ENCODE data around the gene LRCOL1. TPM values are rescaled to one million over a fixed set of nuclear protein-coding genes. Genes with fewer than 3 reads are reported as not detected.

The LRCOL1 gene
- total RNA-seq, 2 donors from 2014 or later, result 0.68 TPM; not detected in 1

DNA sequence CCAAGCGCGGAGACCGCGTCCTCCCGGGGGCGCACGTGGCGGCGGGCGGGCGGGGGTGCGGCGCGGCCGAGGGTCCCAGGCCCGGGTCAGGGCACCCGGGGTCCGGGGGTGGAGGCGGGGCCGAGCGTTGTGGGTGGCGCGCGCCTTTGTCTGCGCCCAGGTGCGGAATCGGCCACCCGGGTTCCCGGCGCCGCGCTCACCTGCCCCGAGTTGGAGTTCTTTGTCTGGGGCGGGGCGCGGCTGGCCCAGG, 50.1 kb downstream of the LRCOL1 start:
- peaks cover 4% of the 10 kb centered on the region for H3K4me1 ChIP-seq (replicated peaks)
- peak overlapping the region; percentile 49 to 57 for H3K4me3 ChIP-seq
- DNase-seq (ENCODE audit: low spot score), result no peak
- TF ChIP-seq, protein P1, sequence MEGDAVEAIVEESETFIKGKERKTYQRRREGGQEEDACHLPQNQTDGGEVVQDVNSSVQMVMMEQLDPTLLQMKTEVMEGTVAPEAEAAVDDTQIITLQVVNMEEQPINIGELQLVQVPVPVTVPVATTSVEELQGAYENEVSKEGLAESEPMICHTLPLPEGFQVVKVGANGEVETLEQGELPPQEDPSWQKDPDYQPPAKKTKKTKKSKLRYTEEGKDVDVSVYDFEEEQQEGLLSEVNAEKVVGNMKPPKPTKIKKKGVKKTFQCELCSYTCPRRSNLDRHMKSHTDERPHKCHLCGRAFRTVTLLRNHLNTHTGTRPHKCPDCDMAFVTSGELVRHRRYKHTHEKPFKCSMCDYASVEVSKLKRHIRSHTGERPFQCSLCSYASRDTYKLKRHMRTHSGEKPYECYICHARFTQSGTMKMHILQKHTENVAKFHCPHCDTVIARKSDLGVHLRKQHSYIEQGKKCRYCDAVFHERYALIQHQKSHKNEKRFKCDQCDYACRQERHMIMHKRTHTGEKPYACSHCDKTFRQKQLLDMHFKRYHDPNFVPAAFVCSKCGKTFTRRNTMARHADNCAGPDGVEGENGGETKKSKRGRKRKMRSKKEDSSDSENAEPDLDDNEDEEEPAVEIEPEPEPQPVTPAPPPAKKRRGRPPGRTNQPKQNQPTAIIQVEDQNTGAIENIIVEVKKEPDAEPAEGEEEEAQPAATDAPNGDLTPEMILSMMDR (IDR thresholded peaks at IDR 0.05), result no peak
- TF ChIP-seq POLR2A (IDR thresholded peaks at IDR 0.05) (no peak), POLR2AphosphoS5 (IDR thresholded peaks at IDR 0.05) (no peak)
- intact Hi-C loops (cut with DNase I), result no loop called here
- H3K27ac ChIP-seq, result no peak overlapping the region
- 1% methylated on average over 11 of the region's 36 CpGs for WGBS
- no peaks in the 10 kb centered on the region for H3K36me3 ChIP-seq
- no peaks in the 10 kb centered on the region for H3K27me3 ChIP-seq (replicated peaks; ENCODE audit: insufficient read depth)
- no peaks in the 10 kb centered on the region for H3K9me3 ChIP-seq

DNA sequence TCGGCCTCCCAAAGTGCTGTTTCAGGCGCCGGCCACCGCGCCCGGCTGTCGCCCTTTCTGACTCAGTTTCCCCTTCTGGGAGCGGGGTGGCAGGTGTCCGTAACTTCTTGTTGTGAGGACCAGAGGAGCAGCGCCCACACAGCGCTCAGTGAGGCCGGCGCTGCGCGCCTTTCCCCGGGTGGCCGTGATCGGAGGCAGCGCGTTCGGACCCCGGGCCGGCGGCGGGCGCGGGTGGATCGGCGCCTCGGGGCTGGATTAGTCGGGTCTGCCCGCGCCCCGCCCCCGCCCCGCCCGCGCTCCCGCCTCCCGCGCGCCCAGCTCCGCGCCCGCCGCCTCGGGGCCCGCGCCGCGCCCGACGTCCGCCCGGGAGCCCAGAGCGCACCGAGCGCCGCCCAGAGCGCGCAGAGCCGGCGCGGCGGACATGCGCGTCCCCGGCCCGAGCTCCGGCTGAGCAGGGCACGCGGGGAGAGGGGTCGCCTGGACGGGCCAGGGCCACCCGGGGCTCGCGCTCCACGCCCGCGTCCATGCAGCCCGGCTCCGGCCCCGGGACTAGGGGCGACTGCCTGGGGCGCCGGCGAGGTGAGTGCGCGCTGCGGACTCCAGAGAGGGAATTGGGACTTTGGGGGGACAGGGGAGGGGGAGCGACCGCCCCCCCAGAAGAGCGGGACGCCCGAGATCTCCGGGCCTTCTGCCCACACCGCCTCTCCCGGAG, 50.6 kb downstream of the LRCOL1 start:
- DNase-seq (ENCODE audit: low spot score), result peak; percentile 29
- Histone ChIP-seq H3K4me3 (peak overlapping the region; percentile 49 to 57), H3K27ac (no peak overlapping the region), H3K4me1 (replicated peaks) (peaks cover 4% of the 10 kb centered on the region), H3K27me3 (replicated peaks; ENCODE audit: insufficient read depth) (no peaks in the 10 kb centered on the region), H3K9me3 (no peaks in the 10 kb centered on the region), H3K36me3 (no peaks in the 10 kb centered on the region)
- intact Hi-C loops (cut with DNase I), result no loop called here
- WGBS, result 2% methylated on average over 68 of the region's 98 CpGs
- TF ChIP-seq POLR2A (IDR thresholded peaks at IDR 0.05) (no peak), POLR2AphosphoS5 (IDR thresholded peaks at IDR 0.05) (no peak)
- TF ChIP-seq, protein P1 (IDR thresholded peaks at IDR 0.05), result no peak

DNA sequence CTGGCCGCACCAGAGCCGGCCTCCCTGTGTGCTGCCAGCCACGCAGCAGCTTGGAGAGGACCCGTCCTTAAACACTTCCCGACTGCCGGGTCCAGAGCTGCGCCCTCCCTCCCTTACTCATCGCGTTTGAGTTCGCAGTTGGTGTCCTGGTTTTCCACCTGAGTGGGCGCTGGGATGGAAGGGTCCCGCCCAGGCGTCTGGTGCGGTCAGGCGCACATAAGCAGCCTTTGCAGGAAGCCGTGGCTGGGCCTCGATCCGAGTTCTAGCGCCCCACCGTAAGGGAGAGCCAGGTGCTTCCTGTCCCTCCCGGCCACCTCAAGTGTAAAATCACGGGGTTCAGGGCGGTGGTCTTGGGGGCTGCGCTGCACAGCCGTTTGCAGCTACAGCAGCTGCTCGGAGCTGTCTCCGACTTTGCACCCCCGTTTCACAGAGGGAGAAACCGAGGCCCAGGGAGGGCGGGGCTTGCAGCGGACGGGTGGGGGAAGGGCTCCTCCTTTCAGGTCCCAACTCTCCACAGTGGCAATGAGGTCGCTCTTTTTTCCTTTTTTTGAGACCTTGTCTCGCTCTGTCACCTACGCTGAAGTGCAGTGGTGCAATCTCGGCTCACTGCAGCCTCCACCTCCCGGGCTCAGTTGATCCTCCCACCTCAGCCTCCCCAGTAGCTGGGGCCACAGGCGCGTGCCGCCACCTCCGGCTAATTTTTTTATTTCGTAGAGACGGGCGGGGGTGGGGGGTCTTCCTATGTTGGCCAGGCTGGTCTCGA, 51.3 kb downstream of the LRCOL1 start:
- intact Hi-C loops (cut with DNase I), result no loop called here
- Histone ChIP-seq H3K9me3 (no peaks in the 10 kb centered on the region), H3K36me3 (no peaks in the 10 kb centered on the region), H3K27ac (no peak overlapping the region), H3K27me3 (replicated peaks; ENCODE audit: insufficient read depth) (no peaks in the 10 kb centered on the region), H3K4me3 (peak overlapping the region; percentile 49 to 57), H3K4me1 (replicated peaks) (peaks cover 4% of the 10 kb centered on the region)
- 62% methylated on average over 42 of the region's 45 CpGs for WGBS
- TF ChIP-seq, protein P1 (IDR thresholded peaks at IDR 0.05), result no peak
- no peak for TF ChIP-seq POLR2AphosphoS5 (IDR thresholded peaks at IDR 0.05)
- no peak for TF ChIP-seq POLR2A (IDR thresholded peaks at IDR 0.05)
- no peak for DNase-seq (ENCODE audit: low spot score)

DNA sequence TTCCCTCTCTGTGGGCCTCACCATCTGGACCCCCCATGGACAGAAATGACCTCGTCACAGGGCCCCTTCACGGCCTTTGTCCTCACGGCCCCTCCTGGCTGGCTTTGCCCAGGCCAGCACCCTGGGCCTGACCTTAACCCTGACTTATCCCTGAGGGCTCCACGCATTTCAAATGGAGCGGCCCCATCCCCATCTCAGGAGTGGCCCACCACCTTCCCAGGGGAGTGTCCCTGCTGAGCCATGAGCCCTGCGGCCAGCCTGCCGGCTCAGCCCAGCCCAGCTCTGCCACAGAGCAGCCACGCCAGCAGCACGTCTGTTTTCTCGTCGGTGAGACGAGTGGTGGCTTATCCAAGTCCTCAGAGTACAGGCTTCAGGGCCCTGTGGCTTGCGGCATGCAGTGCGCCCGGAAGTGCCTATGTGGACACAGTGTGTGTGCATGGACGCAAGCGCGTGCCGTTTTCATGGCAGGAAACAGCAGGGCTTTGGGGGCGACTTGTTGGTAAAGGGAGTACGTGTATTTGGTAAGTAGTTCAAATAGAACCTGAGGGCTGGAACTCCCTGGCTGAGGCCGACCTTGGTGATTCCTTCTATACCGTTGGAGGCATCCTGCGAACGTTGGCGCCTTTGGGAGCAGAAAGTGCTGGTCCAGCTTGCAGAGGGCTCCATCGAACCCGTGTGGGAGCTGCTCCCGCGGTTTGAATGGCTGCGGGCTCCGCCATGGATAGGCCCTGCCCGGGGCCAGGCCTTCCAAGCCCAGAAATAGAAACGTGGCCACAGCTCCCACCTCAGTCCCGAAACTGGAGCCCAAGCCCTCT, 52.1 kb downstream of the LRCOL1 start:
- Histone ChIP-seq H3K36me3 (no peaks in the 10 kb centered on the region), H3K27me3 (replicated peaks; ENCODE audit: insufficient read depth) (no peaks in the 10 kb centered on the region), H3K27ac (no peak overlapping the region), H3K4me3 (no peak overlapping the region), H3K9me3 (no peaks in the 10 kb centered on the region), H3K4me1 (replicated peaks) (peaks cover 4% of the 10 kb centered on the region)
- WGBS, result 83% methylated on average over 33 of the region's 35 CpGs
- intact Hi-C loops (cut with DNase I), result no loop called here
- DNase-seq (ENCODE audit: low spot score), result no peak
- TF ChIP-seq, protein P1 (IDR thresholded peaks at IDR 0.05), result no peak
- no peak for TF ChIP-seq POLR2AphosphoS5 (IDR thresholded peaks at IDR 0.05)
- no peak for TF ChIP-seq POLR2A (IDR thresholded peaks at IDR 0.05)

Measured in prostate gland (tissue), 2 donors.